OCI-LY1 (cell line): ENCODE results near the gene SPINK7.

Experiments
- CTCF ChIP-seq: fragments of 200-600 bp; sonication (generic), shearing (Covaris generic); IDR thresholded peaks from 2 replicates; pipeline ENCODE4 v1.5.1; 2017; ENCODE audit warnings: mild to moderate bottlenecking, antibody characterized with exemption, low read length, moderate library complexity, mixed read lengths
- EZH2 ChIP-seq: fragments of 200-600 bp; sonication (generic), shearing (Covaris generic); IDR thresholded peaks from 2 replicates; pipeline ENCODE4 v1.8.0; 2017; ENCODE audit warnings: borderline replicate concordance, mixed run types, mild to moderate bottlenecking, antibody characterized with exemption, low read length, moderate library complexity, mixed read lengths

GRCh38 chr5:148347706-148348105 is 35.5 kb downstream of the SPINK7 start:
- TF ChIP-seq CTCF (no peak), EZH2 (no peak)
